HG03565 (cell line): ENCODE data around the gene CXCL5.

ENCODE experiments used
- ATAC-seq: cut with Tn5 transposase; IDR thresholded peaks from one replicate; pipeline ENCODE4 v1.9.1; 2021; ENCODE audit warnings: mild to moderate bottlenecking, moderate library complexity; ENCODE audit not compliant: unreplicated experiment

Gene CXCL5

DNA sequence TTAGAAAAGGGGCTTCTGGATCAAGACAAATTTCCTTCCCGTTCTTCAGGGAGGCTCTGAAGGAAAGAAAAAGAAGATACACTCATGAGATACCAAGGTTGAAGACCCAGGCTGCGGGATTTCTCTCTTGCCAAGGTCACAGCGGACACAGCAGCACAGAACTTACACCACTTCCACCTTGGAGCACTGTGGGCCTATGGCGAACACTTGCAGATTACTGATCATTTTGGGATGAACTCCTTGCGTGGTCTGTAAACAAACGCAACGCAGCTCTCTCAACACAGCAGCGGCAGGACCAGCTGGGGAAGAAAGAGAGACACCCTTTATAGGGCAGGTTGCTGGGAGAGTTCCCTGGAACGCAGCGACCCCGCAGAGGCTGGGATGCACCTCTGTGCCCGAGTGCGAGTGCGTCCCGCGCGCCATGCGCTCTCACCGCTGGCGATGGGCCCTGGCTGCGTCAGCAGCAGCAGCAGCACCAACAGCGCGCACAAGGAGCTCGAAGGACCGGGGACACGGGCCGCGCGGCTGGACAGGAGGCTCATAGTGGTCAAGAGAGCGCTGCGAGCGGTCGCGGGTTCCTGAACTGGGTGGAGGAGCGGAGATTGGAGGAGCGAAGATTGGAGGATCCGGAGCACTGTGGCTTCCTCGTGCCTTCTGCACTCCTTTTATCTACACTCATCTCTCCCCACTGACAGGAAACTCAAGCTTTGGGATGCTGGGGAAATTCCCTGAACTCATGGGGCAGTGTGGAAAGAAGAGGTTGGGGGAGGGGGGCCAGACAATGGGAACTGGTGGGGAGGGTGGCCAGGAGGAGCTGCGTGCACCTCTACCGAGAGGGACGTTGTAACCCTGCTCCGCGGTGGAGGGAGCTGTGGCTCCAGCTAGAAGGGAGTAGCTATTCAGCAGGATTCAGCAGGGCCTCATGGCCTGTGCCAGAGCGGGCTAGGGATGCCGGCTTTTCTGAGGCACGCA, at the start of gene CXCL5:
Gene CXCL5, minus strand, starts transcription at position 638 of the 972 bp plus-strand sequence. Its CDS starts 96 bp downstream, at position 542.
- no peak for ATAC-seq

DNA sequence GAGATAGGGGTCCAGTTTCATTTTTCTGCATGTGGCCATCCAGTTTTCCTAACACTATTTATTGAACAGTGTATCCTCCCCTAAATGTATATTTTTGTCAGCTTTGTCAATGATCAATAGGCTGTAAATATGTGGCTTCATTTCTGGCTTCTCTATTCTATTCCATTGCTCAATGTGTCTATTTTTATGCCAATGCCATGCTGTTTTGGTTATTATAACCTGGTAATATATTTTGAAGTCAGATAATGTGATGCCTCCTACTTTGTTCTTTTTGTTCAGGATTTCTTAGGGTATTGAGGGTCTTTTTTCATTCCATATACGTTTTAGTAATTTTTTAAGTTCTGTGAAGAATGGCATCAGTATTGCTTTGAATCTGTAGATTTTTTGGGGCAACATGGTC, 48.7 kb upstream of the CXCL5 start:
- no peak for ATAC-seq

DNA sequence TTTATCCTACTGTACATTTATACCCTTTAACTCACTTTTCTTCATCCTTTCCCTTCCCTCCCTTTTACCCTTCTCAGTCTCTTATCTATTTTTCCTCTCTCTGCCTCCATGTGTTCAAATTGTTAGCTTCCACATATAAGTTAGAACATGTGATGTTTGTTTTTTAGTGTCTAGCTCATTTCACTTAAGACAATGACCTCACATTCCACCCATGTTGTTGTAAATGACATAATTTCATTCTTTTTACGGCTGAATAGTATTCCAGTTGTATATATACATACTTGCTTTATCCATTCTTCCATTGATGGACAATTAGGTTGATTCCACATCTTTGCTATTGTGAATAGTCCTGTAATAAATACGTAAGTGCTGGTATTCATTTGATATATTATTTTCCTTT, 47.3 kb upstream of the CXCL5 start:
- ATAC-seq = no peak

DNA sequence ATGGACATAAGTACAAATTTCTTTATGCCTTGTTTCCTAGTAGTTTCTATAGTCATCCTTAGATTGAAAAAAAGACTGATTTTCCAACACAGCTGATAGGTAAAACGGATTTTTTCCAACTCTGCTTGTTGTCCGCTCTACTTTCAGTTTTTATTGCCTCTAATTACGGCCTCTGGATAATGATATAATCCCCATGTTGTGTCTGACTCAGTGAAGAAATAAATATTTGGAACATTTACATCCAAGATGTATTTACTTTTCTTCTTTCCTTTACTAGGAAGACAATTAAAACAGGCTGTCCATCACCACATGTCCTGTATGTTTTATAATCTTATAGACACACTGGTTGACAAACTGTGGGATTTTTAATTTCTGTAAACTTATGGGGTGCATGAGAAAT, 46.8 kb upstream of the CXCL5 start:
- no peak for ATAC-seq

DNA sequence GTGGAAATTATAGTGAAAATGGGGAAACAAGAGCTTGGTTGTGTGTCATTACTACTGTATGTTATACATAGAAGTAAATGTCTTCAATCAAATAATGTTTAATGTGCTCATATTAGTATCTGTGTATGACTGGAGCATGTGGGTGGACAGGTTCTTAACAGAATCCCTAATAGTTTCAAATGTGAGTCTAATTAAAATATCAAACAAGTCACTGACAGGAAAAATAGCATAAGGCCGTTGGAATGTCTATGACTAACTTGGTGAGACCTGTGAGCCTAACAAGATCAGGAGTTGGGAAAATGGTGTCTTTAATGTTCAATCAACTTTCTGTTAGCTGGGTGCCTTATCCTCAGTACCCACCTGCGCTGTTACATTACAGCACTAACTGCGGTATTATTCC, 46.2 kb upstream of the CXCL5 start:
- no peak for ATAC-seq

DNA sequence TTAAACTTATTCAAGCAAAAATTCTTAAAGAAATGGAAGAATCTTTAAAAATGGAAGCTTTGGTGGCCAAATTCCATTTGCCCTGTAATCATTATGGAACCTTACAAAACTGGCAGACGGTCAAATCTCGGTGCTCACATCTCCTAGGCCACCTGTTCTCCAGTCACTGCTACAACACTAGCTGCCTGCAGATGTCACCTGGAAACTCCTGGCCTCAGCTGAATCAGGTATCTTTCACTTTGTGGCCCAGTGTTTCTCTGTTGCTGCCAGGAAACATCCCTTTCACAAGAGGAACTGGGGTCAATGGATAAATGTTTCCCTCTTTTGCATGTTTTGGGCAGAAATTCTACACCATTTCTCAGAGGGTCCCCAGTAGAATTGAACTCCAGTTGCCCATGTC, 44.2 kb upstream of the CXCL5 start:
- ATAC-seq = no peak

DNA sequence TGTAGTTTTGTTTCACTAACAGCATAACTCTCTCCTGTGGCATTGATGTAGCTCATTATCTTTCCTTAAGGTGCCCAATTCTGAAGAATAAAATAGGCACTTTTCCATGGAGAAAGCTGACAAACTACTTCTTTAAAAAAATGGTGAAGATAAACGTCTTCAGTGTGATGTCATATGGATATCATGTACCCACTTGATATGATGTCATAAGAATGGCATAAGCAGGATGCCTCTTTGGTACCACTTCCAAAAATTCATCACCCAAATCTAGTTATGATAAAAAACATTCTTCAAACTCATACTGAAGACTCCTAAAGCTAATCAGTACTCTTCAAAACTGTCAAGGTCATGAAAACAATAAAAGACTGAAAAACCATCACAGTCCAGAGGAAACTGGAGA, 42.9 kb upstream of the CXCL5 start:
- no peak for ATAC-seq

DNA sequence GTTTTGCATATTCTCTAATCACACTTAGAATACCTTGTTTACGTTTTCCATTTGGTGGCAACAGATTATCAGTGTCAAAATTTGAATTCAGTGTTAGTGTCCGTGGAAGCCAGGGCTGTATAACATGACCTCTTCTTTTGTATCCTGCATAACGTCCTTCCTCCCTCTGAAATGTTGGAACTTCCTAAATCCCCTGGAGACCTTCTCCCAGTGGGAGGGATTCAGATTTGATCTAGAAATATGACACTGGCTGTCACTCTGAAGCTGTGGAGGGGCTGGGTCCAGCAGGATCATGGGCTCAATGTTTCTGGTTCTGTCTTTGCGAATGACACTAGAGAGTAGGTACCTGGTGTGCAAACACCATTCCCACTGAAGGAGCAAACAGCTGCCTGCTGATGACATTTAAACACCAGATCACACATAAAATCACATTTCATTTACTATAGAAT, 40.9 kb upstream of the CXCL5 start:
- no peak for ATAC-seq

DNA sequence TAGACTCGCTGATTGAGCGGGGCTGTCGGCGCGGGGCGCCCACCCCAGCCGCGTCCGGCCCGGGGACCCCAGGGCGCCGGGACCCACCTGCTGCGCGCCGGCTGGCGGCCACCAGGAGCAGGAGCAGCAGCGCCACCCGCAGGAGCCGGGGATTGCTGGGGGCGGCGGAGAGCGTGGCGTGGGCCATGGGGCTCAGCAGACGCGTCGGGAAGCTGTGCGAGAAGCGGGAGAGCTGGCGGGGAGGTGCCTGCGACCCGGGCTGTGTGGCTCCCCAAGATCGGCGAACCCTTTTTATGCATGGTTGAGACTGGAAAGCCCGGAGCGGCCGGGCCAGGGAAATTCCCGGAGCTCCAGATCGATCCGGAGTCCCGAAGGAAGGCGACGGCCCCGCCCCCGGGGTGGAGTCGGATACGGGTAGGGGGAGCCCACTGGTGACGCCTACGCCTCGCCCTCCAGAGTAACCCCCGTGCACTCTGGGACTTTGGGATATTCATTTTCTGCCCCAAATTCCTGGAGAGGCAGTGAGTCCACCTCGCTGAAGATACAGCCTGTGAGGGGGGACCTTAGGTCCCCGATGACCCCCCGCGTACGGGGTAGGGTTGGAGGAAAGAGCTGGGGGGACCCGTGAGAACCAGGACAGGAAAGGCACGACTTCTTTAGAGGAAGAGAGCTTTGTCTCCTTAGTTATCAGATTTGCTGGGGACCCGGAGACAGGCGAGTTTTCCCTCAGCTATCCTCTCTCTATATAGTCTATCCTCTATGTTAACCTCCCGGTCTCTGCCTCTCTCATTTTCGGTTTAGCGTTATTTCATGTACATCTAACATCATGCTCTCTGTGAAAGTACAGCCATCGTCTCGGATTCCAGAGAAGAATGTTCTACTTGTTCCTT, 40.2 kb upstream of the CXCL5 start, which contains the start of gene CXCL3:
Gene CXCL3, minus strand, starts transcription at position 265 of the 890 bp plus-strand sequence. Its CDS starts 78 bp downstream, at position 187.
- ATAC-seq = no peak

DNA sequence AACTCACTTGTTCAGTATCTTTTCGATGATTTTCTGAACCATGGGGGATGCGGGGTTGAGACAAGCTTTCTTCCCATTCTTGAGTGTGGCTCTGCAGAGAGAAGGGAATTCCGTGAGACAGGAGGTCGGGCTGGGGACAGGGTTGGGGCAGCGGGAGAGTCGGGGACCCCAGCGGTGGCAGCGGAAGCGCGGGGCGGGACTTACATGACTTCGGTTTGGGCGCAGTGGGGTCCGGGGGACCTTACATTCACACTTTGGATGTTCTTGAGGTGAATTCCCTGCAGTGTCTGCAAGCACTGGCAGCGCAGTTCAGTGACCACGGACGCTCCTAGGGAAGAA, 39.6 kb upstream of the CXCL5 start:
- ATAC-seq = no peak

DNA sequence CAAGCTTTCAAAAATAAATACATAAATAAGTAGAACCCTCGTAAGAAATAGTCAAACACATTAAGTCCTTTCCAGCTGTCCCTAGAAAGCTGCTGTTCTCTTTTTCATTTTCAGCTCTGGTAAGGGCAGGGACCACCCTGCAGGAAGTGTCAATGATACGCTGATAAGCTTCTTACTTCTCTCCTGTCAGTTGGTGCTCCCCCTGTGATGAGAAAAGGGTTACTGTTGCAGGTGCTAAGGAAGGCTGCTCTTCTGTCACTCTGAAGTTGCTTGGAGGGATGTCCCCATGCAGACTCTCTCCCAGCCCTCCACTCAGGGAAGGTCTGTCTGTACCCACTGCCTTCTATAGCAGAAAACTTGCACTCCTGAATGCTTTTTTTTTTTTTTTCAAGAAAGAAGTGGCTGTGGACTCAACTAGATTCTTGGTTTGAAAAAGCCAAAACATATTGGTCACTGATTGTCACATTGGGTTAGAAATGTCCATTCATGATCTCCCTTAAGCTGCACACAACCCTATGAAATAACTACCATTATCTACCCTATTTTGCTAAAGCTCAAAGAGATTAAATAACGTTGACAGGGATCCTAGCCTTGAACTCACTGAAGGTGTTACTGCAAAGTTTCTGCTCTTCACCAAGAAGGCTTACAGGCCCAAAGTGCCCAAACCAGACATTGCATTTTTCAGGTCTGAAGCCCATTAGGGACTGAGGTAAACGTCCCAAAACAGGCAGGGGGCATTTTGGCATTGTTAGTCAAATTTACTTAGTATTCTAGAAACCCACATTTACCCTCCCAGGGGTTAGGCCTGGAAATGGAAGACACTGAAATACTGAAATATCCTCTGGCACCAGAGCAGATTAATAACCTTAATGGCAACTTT, 38.8 kb upstream of the CXCL5 start:
- no peak for ATAC-seq

DNA sequence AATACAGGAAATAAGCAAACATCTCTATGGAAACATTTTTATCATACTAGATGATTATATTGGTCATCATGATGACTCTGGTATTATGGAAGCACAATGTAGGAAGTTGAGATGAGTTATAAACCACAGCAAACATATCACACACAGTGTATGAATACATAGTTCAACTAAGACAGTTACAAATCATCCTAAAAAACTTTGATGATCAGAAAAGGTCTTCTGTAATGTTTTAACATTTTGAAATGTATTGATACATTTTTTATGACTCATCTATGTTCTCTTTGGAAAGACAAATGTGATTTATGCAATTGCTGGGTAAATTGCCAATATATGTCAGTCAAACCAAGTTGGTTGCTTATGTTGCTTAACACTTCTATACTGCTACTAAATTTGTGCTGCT, 35.3 kb upstream of the CXCL5 start:
- no peak for ATAC-seq

DNA sequence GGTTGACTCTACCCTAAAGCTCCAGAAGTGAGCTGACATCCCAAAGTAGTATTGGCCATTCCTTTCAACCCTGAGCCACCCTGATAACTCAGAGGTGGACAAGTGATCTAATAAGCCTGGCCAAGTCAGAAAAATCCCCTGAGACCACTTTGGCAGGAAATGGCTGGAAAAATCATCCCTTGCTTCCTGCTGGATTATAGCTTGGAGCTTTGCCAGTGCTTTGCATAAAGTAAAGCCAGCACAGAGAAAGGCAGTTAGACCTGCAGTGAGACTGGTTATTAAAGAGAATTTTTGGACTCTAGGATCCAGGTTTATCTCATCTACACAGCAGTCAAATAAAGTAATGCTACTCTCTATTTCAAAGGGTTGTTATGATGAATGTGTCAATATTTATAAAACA, 33.6 kb upstream of the CXCL5 start:
- no peak for ATAC-seq

DNA sequence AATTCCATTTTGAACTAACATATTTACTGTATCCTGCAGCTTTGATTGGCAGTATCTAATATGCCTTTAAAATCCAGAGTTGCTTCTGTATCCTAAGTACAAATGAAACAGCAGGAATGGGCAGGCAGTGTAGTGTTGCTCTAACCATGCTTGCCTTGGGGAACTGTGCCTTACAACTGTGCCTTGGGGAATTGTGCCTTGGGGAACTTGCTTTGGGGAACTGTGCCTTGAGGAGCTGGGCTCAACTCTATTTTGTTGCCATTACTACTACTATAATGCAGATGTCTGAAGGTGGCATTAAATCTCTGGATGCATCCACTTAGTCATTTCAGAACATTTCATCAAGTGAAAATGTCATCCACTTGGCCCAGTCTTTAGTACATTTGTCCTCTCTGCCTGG, 33.1 kb upstream of the CXCL5 start:
- no peak for ATAC-seq

DNA sequence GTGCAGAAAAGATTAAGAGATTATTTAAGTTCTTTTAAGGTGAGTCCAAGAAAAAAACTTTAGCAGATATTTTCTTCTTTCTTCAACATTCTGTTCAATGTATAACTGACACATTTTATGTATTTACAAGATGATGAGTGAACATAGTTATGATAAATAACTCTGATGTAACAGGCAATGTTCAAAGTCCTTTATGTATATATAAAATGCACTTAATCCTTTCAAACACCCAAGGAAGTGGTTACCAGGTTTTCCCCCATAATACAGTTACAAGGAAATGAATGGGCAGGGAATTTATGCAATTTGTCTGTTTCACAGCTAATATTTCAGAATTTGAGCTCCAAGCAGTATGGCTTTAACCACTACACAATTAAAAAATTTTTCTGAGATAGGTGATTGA, 31.8 kb upstream of the CXCL5 start:
- no peak for ATAC-seq

DNA sequence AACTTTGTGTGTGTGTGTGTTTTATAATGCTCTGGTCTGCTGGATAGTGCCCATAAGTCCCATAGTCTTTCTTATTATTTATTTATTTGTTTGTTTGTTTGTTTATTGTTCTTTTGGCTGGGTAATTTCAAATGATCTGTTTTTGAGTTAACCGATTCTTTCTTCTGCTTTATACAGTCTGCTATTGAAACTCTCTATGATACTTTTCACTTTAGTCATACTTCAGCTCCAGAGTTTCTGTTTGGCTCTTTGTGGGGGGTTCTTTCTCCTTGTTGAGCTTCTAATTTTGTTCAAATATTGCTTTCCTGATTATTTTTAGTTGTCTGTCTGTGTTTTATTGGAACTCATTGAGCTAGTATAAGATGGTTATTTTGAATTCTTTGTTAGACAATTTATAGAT, 30.0 kb upstream of the CXCL5 start:
- ATAC-seq = no peak

DNA sequence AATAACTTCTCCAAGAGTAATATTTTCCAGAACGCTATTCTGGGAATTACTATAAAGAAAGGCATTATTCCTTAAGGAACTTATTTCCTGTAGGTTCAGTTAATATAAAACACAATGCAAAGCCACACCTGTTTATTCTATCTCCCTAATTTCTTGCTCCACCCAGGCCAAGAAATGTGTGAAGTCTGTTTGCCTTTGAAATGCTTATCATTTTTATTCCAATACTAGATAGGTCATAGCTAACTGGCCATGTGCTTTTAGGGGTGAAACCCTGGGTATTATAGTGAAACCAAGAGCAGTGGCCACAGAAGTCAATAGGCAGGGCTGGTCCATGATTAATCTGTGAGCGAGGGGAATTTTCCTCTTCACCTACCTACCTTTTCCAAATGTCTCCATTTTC, 25.2 kb upstream of the CXCL5 start:
- no peak for ATAC-seq

DNA sequence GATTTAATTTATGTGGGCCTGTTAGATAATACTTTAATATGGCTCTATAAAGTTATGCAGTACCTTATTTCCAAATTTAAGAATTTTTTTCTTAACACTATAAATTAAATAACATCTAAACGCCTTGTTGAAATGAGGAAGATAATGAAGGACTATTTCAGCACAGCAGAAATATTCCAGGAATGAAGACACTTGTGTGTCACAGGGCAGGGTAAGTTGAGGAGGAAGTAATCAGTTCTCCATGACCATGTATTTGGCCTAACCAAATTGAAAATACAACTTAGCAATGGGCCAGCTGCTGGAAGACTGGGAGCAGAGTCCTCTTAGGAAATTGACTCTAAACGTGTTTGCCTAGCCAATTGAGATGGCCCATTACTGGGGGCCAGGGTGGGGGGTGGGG, 23.1 kb upstream of the CXCL5 start:
- no peak for ATAC-seq

DNA sequence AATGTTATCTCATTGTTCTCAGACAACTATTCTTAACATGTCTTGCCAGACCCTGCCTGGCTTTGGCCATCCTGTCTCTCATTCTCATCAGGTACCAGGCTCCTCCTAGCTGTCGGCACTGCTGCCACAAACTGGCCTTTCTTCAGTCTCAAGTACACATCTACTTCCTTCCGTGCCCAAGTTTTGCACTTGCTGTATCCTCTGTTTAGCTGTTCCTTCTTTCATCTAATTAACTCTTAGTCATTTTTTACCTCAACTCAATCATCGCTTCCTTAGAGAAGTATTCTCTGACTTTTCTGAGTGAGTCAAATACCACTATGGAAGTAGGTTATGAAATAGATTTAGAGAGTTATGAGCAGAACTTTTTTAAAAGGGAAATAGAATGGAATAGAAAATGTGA, 20.3 kb upstream of the CXCL5 start:
- ATAC-seq = no peak

DNA sequence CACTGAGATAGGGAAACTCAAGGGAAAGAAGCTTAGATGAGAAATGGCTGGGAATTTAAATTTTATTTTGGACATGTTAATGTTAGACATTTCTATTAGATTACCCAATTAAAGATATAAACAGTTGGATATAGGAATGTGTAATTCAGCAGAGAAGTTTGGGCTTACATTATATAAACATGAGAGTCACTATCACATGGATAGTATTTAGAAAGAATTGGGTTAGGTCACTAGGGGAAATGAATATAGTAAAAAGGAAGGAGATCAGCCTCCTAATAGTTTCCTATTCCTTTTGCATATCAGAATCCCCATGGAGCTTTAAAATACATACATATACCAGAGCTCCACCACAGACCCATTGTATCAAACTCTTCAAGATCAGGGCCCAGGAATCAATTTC, 19.6 kb upstream of the CXCL5 start:
- ATAC-seq = no peak

DNA sequence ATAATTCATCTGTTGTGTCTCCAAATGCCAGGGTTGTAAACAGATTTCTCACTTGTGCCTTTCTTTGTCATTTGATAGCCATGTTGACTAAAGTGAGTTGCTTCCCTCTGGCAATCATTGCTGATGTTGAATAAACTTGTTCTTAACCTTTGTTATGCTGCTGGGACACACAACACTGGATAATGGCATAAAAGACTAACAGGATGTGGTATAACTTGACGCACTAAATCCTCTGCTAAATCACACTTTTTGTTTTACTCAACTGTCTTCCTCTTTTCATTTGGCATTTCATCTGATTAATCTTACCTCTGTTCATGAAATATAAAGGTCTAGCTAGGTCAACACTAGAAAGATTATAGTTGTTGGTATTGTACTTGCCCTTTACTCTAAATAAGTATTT, 17.6 kb upstream of the CXCL5 start:
- no peak for ATAC-seq
